ENCODE results near the gene MMP24OS.

GRCh38 chr20:35293303-35294292 is 15.7 kb upstream of the MMP24OS start:
- TF ChIP-seq POLR2A (IDR thresholded peaks at IDR 0.05) (no peak), CTCF (IDR thresholded peaks at IDR 0.05) (no peak)

Measured in lower leg skin (tissue), 3 donors.